Measurements from ENCODE around the gene CLIP1. TPM values are rescaled to one million over a fixed set of nuclear protein-coding genes. Genes with fewer than 3 reads are reported as not detected.

The CLIP1 gene
- polyA plus RNA-seq, 1 of the 3 experiments (the other 2 are of a cell fraction) = 33.9 TPM

DNA sequence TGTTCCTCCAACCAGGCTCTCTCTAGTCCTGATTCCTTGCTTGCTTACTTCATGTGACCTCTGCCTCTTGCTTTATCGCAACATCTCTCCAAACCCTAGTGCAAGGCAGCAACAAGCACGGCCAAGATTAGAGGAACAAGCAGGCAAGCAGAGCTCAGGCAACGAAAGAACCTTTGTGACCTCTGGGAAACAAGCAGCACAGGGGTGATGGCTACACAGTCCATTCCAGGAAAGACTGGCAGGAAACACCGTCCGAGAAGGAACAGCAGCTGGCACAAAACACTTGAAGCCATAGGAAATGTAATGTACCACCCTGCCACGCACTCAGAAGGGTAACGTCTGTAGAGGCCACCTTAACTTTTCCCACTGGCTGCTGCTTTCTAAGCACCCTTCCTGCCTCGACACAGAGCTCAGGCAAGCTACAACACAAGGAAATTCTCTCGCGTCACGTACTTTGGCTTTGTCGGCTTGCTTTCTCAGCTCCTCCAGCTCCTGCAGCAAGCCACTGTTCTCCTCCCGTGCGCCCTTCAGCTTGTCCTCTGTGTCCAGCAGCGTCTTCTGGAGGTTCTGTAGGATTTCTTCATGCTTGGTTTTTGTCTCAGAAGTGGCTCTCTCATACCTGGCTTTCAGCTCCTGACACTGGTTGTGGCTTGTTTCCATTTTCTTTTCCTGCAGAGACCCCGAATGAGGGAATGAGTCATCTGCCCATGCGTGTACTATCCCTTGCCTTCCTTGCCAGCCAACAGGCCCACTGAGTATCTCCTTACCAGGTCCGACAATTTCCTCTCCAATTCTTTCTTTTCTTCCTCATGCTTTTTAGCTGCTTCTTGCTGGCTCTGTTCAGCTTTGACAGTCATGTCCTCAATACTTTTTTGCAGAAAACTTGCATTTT is 94.7 kb downstream of the CLIP1 start:
- TF ChIP-seq NFIC (IDR thresholded peaks at IDR 0.05; ENCODE audit: borderline replicate concordance) (no peak), ELF1 (IDR thresholded peaks at IDR 0.05) (no peak), CHD2 (IDR thresholded peaks at IDR 0.05; ENCODE audit: low read length, partially characterized antibody) (no peak), JUND (IDR thresholded peaks at IDR 0.05) (no peak), RFX5 (IDR thresholded peaks at IDR 0.05; ENCODE audit: low read length) (no peak), TCF12 (IDR thresholded peaks at IDR 0.05) (no peak), RCOR1 (IDR thresholded peaks at IDR 0.05; ENCODE audit: low read length) (no peak), RAD21 (IDR thresholded peaks at IDR 0.05; ENCODE audit: low read length) (no peak)
- TF ChIP-seq, protein P1, sequence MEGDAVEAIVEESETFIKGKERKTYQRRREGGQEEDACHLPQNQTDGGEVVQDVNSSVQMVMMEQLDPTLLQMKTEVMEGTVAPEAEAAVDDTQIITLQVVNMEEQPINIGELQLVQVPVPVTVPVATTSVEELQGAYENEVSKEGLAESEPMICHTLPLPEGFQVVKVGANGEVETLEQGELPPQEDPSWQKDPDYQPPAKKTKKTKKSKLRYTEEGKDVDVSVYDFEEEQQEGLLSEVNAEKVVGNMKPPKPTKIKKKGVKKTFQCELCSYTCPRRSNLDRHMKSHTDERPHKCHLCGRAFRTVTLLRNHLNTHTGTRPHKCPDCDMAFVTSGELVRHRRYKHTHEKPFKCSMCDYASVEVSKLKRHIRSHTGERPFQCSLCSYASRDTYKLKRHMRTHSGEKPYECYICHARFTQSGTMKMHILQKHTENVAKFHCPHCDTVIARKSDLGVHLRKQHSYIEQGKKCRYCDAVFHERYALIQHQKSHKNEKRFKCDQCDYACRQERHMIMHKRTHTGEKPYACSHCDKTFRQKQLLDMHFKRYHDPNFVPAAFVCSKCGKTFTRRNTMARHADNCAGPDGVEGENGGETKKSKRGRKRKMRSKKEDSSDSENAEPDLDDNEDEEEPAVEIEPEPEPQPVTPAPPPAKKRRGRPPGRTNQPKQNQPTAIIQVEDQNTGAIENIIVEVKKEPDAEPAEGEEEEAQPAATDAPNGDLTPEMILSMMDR (IDR thresholded peaks at IDR 0.05) = no peak
- WGBS (ENCODE audit: low lambda C conversion rate) = 87% methylated on average over 18 of the region's 18 CpGs
- Histone ChIP-seq H3K79me2 (ENCODE audit: insufficient read depth) (no peaks in the 10 kb centered on the region), H3K4me1 (ENCODE audit: control insufficient read depth in 1 of 2, insufficient read depth in 2 of 2, low read depth in 1 of 2, low read length in 1 of 2) (0 out of 4 replicates have a peak, but pooled peaks cover 0 to 4% of the 10 kb centered on the region in 2 experiments), H3K9ac (no peak overlapping the region), H3K27ac (ENCODE audit: low read depth in 2 of 2, low read length in 1 of 2) (no peak overlapping the region), H2AFZ (ENCODE audit: low read depth) (no peak overlapping the region), H3K4me3 (ENCODE audit: low read depth in 2 of 2, low read length in 1 of 2) (no peak overlapping the region), H3K9me3 (no peaks in the 10 kb centered on the region), H3K4me2 (no peak overlapping the region), H4K20me1 (ENCODE audit: insufficient read depth) (no peaks in the 10 kb centered on the region), H3K27me3 (ENCODE audit: insufficient read depth) (no peaks in the 10 kb centered on the region), H3K9me2 (no peaks in the 10 kb centered on the region), H3F3A (replicated peaks; ENCODE audit: insufficient read depth) (peaks cover 6% of the 10 kb centered on the region), H3K36me3 (replicated peaks in 1 of 2; ENCODE audit: control insufficient read depth in 1 of 2, insufficient read depth in 2 of 2, low read length in 1 of 2) (peaks cover 20 to 67% of the 10 kb centered on the region in 2 experiments)
- POLR2A ChIA-PET = no interaction called here
- CTCF ChIA-PET = interaction anchor here (0.8 kb wide), 1 partner anchor 28 kb away, joined by 3 read pairs; no protein-coding TSS in a partner anchor
- DNase-seq = no peak

DNA sequence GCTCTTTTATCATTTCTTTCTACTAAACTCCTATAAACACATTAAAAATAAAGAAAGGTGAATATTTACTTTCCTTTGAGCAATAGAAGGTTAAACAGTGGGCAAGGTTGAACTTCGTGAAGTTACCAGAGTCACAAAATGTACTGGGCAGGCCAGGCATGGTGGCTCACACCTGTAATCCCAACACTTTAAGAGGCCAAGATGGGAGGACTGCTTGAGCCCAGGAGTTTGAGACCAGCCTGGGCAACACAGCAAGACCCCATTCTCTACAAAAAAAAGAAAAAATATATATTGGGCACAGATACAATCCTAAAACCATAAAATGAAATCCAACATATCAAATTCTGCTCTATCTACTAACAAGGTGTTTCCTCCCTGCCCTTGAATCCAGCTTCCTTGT is 95.5 kb downstream of the CLIP1 start:
- no peak overlapping the region for H3K9ac ChIP-seq
- H3K4me1 ChIP-seq (ENCODE audit: control insufficient read depth in 1 of 2, insufficient read depth in 2 of 2, low read depth in 1 of 2, low read length in 1 of 2) = 0 out of 4 replicates have a peak, but pooled peaks cover 0 to 9% of the 10 kb centered on the region in 2 experiments
- CTCF ChIA-PET = interaction anchor here (0.8 kb wide), 1 partner anchor 29 kb away, joined by 3 read pairs; no protein-coding TSS in a partner anchor
- H3K9me2 ChIP-seq = no peaks in the 10 kb centered on the region
- H3K79me2 ChIP-seq (ENCODE audit: insufficient read depth) = no peaks in the 10 kb centered on the region
- H3K4me3 ChIP-seq (ENCODE audit: low read depth in 2 of 2, low read length in 1 of 2) = no peak overlapping the region
- H3K27me3 ChIP-seq (ENCODE audit: insufficient read depth) = no peaks in the 10 kb centered on the region
- no peaks in the 10 kb centered on the region for H3K9me3 ChIP-seq
- no peak overlapping the region for H2AFZ ChIP-seq (ENCODE audit: low read depth)
- H3F3A ChIP-seq (replicated peaks; ENCODE audit: insufficient read depth) = peaks cover 6% of the 10 kb centered on the region
- H3K36me3 ChIP-seq (replicated peaks in 1 of 2; ENCODE audit: control insufficient read depth in 1 of 2, insufficient read depth in 2 of 2, low read length in 1 of 2) = peaks cover 19 to 62% of the 10 kb centered on the region in 2 experiments
- no peak for DNase-seq
- TF ChIP-seq EZH2phosphoT487 (IDR thresholded peaks at IDR 0.05; ENCODE audit: borderline replicate concordance, low read depth) (no peak), TEAD4 (IDR thresholded peaks at IDR 0.05; ENCODE audit: borderline replicate concordance, insufficient read depth) (no peak), NFIC (IDR thresholded peaks at IDR 0.05; ENCODE audit: borderline replicate concordance) (no peak)
- H4K20me1 ChIP-seq (ENCODE audit: insufficient read depth) = no peaks in the 10 kb centered on the region
- no peak overlapping the region for H3K4me2 ChIP-seq
- no peak overlapping the region for H3K27ac ChIP-seq (ENCODE audit: low read depth in 2 of 2, low read length in 1 of 2)
- POLR2A ChIA-PET = no interaction called here
- WGBS (ENCODE audit: low lambda C conversion rate) = 90% methylated on average over 1 of the region's 1 CpG
